NCI-H2107 treated with DMSO at 0.1 percent for 48 hours (cell line): ENCODE data around the gene HENMT1.

Source experiments
- DNase-seq: peaks from one replicate; lab custom pipeline; 2025; ENCODE audit not compliant: unreplicated experiment; lab: John Stamatoyannopoulos, UW

Gene HENMT1

GRCh38 chr1:108628665-108629064, 32.2 kb downstream of the HENMT1 start:
- no peak for DNase-seq

- no peak for DNase-seq
Measured at GRCh38 chr1:108627951-108628350, 32.9 kb downstream of the HENMT1 start.

- DNase-seq = no peak
Measured at GRCh38 chr1:108627256-108627655, 33.6 kb downstream of the HENMT1 start.

- DNase-seq = no peak
Measured at GRCh38 chr1:108624069-108624468, 36.8 kb downstream of the HENMT1 start.

- DNase-seq = no peak
Measured at GRCh38 chr1:108617724-108618056, 43.2 kb downstream of the HENMT1 start.

- DNase-seq = no peak
Measured at GRCh38 chr1:108617008-108617723, 43.7 kb downstream of the HENMT1 start.

- DNase-seq = no peak
Measured at GRCh38 chr1:108615544-108615943, 45.3 kb downstream of the HENMT1 start.

GRCh38 chr1:108612496-108612895, 48.4 kb downstream of the HENMT1 start:
- DNase-seq = no peak

GRCh38 chr1:108611984-108612383, 48.9 kb downstream of the HENMT1 start:
- DNase-seq = no peak

- peak; percentile 100 for DNase-seq
Measured at GRCh38 chr1:108610073-108610472, 50.8 kb downstream of the HENMT1 start.

GRCh38 chr1:108609483-108610049, 51.3 kb downstream of the HENMT1 start:
- DNase-seq = no peak

GRCh38 chr1:108606478-108606877, 54.4 kb downstream of the HENMT1 start:
- no peak for DNase-seq

- no peak for DNase-seq
Measured at GRCh38 chr1:108605633-108606032, 55.3 kb downstream of the HENMT1 start.

- DNase-seq = no peak
Measured at GRCh38 chr1:108601708-108602410, 59.0 kb downstream of the HENMT1 start.

- DNase-seq = no peak
Measured at GRCh38 chr1:108600504-108600903, 60.4 kb downstream of the HENMT1 start.

GRCh38 chr1:108598340-108598739, 62.6 kb downstream of the HENMT1 start:
- DNase-seq = no peak
